ENCODE results near the gene CADM4. TPM values are rescaled to one million over a fixed set of nuclear protein-coding genes. Genes with fewer than 3 reads are reported as not detected.
"Not testable (repeated sequence)": the region's sequence is repeated elsewhere in the genome, so short reads cannot be mapped to it uniquely, and the experiment has no call there.

CADM4 gene
- total RNA-seq, 1 donor from 2014 or later = 11.9 TPM

GRCh38 chr19:43605875-43606568 lies 33.6 kb downstream of the CADM4 start:
- DNase-seq = no peak

GRCh38 chr19:43600326-43600725 lies 39.3 kb downstream of the CADM4 start:
- DNase-seq = not testable (repeated sequence)

GRCh38 chr19:43599635-43600295 lies 39.9 kb downstream of the CADM4 start:
- DNase-seq = no peak

GRCh38 chr19:43598445-43599240 lies 41.0 kb downstream of the CADM4 start:
- no peak for DNase-seq

GRCh38 chr19:43597876-43598275 lies 41.8 kb downstream of the CADM4 start:
- DNase-seq = peak; percentile 27

GRCh38 chr19:43596842-43597461 lies 42.7 kb downstream of the CADM4 start:
- peak; percentile 10 for DNase-seq

- DNase-seq = peak; percentile 100
Measured at GRCh38 chr19:43595999-43596841, 43.4 kb downstream of the CADM4 start, which contains the start of the genes IRGQ and ZNF576. Gene IRGQ, minus strand, starts transcription at chr19:43596134. Its CDS starts 796 bp downstream, at chr19:43595338. Gene ZNF576, plus strand, starts transcription at chr19:43596595. Its CDS starts 514 bp downstream, at chr19:43597109.

- DNase-seq = no peak
Measured at GRCh38 chr19:43595605-43595998, 44.0 kb downstream of the CADM4 start.

- peak; percentile 85 for DNase-seq
Measured at GRCh38 chr19:43594710-43595604, 44.7 kb downstream of the CADM4 start.

GRCh38 chr19:43594081-43594697 lies 45.5 kb downstream of the CADM4 start:
- no peak for DNase-seq

GRCh38 chr19:43592800-43593350 lies 46.8 kb downstream of the CADM4 start:
- DNase-seq = no peak

GRCh38 chr19:43591904-43592772 lies 47.5 kb downstream of the CADM4 start:
- no peak for DNase-seq

GRCh38 chr19:43589678-43590077 lies 50.0 kb downstream of the CADM4 start:
- no peak for DNase-seq

- no peak for DNase-seq
Measured at GRCh38 chr19:43589277-43589676, 50.4 kb downstream of the CADM4 start.

GRCh38 chr19:43587029-43587428 lies 52.6 kb downstream of the CADM4 start:
- DNase-seq = not testable (repeated sequence)

- DNase-seq = no peak
Measured at GRCh38 chr19:43586346-43586745, 53.3 kb downstream of the CADM4 start.

- DNase-seq = no peak
Measured at GRCh38 chr19:43584484-43584883, 55.2 kb downstream of the CADM4 start.

GRCh38 chr19:43582495-43582894 lies 57.2 kb downstream of the CADM4 start:
- DNase-seq = no peak

- no peak for DNase-seq
Measured at GRCh38 chr19:43581467-43581866, 58.2 kb downstream of the CADM4 start.

All from dermis blood vessel endothelial cell (primary cell).